K562 (cell line): ENCODE data around the gene OR52A5. TPM values are rescaled to one million over a fixed set of nuclear protein-coding genes. Genes with fewer than 3 reads are reported as not detected.

Experiments
- AFF1 ChIP-seq, 2 experiments: fragments of 450-650 bp; IDR thresholded peaks; 2 replicates each; pipeline ENCODE4 v1.6.1; 2018; ENCODE audit warnings: mild to moderate bottlenecking in 2 of 2, low read depth in 1 of 2; ENCODE audit not compliant: partially characterized antibody in 2 of 2
- BRF1 ChIP-seq: IDR thresholded peaks from 3 replicates; pipeline ENCODE4 v1.6.1; 2011; ENCODE audit warnings: borderline replicate concordance, mild to moderate bottlenecking; ENCODE audit not compliant: insufficient read length; ENCODE audit errors: extremely low read depth
- CSDE1 ChIP-seq, 2 experiments: fragments of 450-650 bp; IDR thresholded peaks; 2 replicates each; pipeline ENCODE4 v1.6.1; 2016; ENCODE audit warnings: mild to moderate bottlenecking in 1 of 2
- GABPB2 ChIP-seq: fragments of 250-450 bp; sonication (Bioruptor Pico); conservative IDR thresholded peaks from 2 replicates; pipeline ENCODE4 v1.5.1; 2021; ENCODE audit warnings: mild to moderate bottlenecking
- GATA2 ChIP-seq: sonication (generic); formaldehyde crosslinking; IDR thresholded peaks from 2 replicates; pipeline ENCODE4 v1.4.0; 2020; ENCODE audit warnings: mild to moderate bottlenecking, missing genetic modification reagents
- L3MBTL2 ChIP-seq: fragments of 450-650 bp; IDR thresholded peaks from 2 replicates; pipeline ENCODE4 v1.6.1; 2016; ENCODE audit warnings: mild to moderate bottlenecking, moderate library complexity
- RFX1 ChIP-seq: fragments of 450-650 bp; IDR thresholded peaks from 2 replicates; pipeline ENCODE4 v1.6.1; 2016; ENCODE audit warnings: mild to moderate bottlenecking, moderate library complexity
- ZNF79 ChIP-seq: fragments of 250-450 bp; sonication (Bioruptor Pico); IDR thresholded peaks from 2 replicates; pipeline ENCODE4 v1.4.0; 2020; ENCODE audit warnings: low read depth, mild to moderate bottlenecking, moderate library complexity
- polyA plus RNA-seq, 8 experiments: library from polyadenylated mRNA; depleted of rRNA in 4 of 8; stranded (reverse) in 5 of 8; unstranded in 3 of 8; fragments of >200 nt; fragmentation: Nextera tagmentation in 2 of 8; fragmentation: Illumina TruSeq in 1 of 8; extraction: Ambion mirVana in 2 of 8; extraction: Trizol in 1 of 8; gene quantifications; 2 replicates each; pipeline versions ENCODE4 v1.2.1 to v1.2.3, GENCODE V29; 2011 to 2014; ENCODE audit warnings: inconsistent platforms in 1 of 8, missing spikeins in 1 of 8
- total RNA-seq, 7 experiments: library from RNA; depleted of rRNA in 6 of 7; stranded (reverse); fragments of >200 nt in 6 of 7; fragmentation: Illumina TruSeq in 2 of 7; extraction: Trizol in 2 of 7; gene quantifications; 2 replicates each; pipeline versions ENCODE4 v1.2.1 to v1.2.3, GENCODE V29; 2011 to 2021; ENCODE audit warnings: low replicate concordance in 1 of 7
- TF ChIP-seq, protein P1 (sequence below): fragments of 250-450 bp; sonication (Bioruptor Pico); IDR thresholded peaks from 2 replicates; pipeline ENCODE4 v1.8.0; 2021; ENCODE audit warnings: mild to moderate bottlenecking, moderate library complexity
- TF ChIP-seq, protein P2 (sequence below): fragments of 200-600 bp; sonication (generic); IDR thresholded peaks from one replicate; pipeline ENCODE4 v1.6.1; 2012; ENCODE audit warnings: mild to moderate bottlenecking, low read depth, low read length, inconsistent platforms

The OR52A5 gene
- total and polyA plus RNA-seq, 9 of the 15 experiments (the other 6 are each of a cell fraction or from before 2014, with no cell fraction given): 0.04 to 1.1 (median 0.94) TPM; not detected in 6

DNA sequence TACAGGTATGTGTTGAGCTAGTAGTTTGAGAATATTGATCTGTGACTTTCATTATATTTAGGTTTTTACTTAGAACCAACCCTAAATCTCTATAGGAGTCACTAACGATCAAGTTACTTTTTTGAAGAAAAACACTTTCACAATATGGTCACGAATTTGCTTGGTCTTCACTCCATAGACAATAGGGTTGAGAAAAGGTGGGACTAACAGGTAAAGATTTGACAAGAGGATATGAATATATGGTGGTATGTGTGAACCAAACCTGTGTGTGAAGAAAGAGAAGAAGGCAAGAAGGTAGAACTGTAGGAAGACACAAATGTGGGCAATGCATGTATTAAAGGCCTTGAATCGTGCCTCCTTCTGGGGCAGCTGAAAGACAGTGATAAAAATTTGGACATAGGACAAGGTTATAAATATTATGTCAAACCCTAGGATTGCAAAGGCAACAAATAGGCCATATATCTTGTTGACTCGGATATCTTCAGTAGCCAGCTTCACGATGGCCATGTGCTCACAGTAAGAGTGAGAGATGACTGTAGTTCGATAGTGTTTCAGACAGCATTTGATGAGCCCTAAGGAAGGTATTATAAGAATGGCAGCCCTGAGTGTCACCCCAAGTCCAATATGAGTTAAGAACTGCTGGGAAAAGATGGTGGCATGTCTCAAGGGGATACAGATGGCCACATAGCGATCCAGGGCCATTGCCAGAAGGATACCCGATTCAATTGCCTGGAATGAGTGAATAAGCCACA, 6.4 kb downstream of the OR52A5 start (continued):
- TF ChIP-seq AFF1 (IDR thresholded peaks at IDR 0.05; ENCODE audit: low read depth in 1 of 2, partially characterized antibody in 2 of 2) (peak in 1 of 2 experiments; percentile 4), ZNF79 (CRISPR knock-in tag) (0 out of 2 replicates have a peak, but pooled peaks have one; percentile 31), RFX1 (no peak), GABPB2 (no peak), GATA2 (CRISPR knock-in tag) (peak; percentile 63), BRF1 (no peak), L3MBTL2 (peak; percentile 97), CSDE1 (IDR thresholded peaks at IDR 0.05) (no peak)
- TF ChIP-seq, protein P1, sequence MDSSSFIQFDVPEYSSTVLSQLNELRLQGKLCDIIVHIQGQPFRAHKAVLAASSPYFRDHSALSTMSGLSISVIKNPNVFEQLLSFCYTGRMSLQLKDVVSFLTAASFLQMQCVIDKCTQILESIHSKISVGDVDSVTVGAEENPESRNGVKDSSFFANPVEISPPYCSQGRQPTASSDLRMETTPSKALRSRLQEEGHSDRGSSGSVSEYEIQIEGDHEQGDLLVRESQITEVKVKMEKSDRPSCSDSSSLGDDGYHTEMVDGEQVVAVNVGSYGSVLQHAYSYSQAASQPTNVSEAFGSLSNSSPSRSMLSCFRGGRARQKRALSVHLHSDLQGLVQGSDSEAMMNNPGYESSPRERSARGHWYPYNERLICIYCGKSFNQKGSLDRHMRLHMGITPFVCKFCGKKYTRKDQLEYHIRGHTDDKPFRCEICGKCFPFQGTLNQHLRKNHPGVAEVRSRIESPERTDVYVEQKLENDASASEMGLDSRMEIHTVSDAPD (CRISPR knock-in tag): no peak
- TF ChIP-seq, protein P2, sequence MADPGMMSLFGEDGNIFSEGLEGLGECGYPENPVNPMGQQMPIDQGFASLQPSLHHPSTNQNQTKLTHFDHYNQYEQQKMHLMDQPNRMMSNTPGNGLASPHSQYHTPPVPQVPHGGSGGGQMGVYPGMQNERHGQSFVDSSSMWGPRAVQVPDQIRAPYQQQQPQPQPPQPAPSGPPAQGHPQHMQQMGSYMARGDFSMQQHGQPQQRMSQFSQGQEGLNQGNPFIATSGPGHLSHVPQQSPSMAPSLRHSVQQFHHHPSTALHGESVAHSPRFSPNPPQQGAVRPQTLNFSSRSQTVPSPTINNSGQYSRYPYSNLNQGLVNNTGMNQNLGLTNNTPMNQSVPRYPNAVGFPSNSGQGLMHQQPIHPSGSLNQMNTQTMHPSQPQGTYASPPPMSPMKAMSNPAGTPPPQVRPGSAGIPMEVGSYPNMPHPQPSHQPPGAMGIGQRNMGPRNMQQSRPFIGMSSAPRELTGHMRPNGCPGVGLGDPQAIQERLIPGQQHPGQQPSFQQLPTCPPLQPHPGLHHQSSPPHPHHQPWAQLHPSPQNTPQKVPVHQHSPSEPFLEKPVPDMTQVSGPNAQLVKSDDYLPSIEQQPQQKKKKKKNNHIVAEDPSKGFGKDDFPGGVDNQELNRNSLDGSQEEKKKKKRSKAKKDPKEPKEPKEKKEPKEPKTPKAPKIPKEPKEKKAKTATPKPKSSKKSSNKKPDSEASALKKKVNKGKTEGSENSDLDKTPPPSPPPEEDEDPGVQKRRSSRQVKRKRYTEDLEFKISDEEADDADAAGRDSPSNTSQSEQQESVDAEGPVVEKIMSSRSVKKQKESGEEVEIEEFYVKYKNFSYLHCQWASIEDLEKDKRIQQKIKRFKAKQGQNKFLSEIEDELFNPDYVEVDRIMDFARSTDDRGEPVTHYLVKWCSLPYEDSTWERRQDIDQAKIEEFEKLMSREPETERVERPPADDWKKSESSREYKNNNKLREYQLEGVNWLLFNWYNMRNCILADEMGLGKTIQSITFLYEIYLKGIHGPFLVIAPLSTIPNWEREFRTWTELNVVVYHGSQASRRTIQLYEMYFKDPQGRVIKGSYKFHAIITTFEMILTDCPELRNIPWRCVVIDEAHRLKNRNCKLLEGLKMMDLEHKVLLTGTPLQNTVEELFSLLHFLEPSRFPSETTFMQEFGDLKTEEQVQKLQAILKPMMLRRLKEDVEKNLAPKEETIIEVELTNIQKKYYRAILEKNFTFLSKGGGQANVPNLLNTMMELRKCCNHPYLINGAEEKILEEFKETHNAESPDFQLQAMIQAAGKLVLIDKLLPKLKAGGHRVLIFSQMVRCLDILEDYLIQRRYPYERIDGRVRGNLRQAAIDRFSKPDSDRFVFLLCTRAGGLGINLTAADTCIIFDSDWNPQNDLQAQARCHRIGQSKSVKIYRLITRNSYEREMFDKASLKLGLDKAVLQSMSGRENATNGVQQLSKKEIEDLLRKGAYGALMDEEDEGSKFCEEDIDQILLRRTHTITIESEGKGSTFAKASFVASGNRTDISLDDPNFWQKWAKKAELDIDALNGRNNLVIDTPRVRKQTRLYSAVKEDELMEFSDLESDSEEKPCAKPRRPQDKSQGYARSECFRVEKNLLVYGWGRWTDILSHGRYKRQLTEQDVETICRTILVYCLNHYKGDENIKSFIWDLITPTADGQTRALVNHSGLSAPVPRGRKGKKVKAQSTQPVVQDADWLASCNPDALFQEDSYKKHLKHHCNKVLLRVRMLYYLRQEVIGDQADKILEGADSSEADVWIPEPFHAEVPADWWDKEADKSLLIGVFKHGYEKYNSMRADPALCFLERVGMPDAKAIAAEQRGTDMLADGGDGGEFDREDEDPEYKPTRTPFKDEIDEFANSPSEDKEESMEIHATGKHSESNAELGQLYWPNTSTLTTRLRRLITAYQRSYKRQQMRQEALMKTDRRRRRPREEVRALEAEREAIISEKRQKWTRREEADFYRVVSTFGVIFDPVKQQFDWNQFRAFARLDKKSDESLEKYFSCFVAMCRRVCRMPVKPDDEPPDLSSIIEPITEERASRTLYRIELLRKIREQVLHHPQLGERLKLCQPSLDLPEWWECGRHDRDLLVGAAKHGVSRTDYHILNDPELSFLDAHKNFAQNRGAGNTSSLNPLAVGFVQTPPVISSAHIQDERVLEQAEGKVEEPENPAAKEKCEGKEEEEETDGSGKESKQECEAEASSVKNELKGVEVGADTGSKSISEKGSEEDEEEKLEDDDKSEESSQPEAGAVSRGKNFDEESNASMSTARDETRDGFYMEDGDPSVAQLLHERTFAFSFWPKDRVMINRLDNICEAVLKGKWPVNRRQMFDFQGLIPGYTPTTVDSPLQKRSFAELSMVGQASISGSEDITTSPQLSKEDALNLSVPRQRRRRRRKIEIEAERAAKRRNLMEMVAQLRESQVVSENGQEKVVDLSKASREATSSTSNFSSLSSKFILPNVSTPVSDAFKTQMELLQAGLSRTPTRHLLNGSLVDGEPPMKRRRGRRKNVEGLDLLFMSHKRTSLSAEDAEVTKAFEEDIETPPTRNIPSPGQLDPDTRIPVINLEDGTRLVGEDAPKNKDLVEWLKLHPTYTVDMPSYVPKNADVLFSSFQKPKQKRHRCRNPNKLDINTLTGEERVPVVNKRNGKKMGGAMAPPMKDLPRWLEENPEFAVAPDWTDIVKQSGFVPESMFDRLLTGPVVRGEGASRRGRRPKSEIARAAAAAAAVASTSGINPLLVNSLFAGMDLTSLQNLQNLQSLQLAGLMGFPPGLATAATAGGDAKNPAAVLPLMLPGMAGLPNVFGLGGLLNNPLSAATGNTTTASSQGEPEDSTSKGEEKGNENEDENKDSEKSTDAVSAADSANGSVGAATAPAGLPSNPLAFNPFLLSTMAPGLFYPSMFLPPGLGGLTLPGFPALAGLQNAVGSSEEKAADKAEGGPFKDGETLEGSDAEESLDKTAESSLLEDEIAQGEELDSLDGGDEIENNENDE: no peak
